ENCODE measurements around the gene SASH1. TPM values are rescaled to one million over a fixed set of nuclear protein-coding genes. Genes with fewer than 3 reads are reported as not detected.

Gene SASH1
- total RNA-seq, 1 donor from 2014 or later = 106 TPM

DNA sequence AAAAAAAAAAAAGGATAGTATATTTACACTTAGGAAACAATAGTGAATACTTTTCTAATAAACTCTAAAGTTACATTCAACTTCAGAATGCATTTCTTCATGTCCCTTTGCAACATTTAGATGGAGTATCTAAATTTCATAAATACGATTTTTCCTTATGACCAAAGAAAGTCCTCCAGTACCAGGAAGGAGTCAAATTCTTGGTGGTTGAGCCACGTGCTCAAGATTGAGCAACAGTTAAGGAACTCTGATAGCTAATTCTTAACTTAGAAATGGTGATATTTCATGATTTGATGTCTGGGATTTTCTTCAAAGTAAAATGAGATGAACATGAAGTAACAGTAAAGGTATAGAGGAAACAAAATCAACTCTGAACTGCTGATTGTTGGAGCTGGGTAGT is 92.7 kb downstream of the SASH1 start:
- DNase-seq = no peak

GRCh38 chr6:148436466-148436865 is 93.8 kb downstream of the SASH1 start:
- peak; percentile 22 for DNase-seq

DNA sequence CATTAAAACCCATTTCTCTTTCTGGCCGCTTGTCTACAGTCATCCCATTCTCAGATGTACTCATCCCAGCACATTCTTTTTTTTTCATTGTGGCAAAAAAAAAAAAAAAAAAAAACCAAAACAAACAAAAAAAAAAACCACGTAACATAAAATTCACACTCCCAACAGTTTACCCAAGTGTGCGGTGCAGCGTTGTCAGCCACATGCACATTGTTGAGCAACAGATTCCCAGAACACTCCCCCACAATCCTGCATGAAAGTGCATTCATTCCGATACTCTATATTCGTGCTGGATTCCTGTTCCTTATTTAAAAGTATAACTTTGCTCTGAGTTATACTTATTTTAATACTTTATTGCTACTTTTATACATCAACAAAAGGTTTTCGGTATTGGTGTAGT is 96.0 kb downstream of the SASH1 start:
- DNase-seq = no peak

GRCh38 chr6:148440016-148440415 is 97.4 kb downstream of the SASH1 start:
- DNase-seq = peak; percentile 49

DNA sequence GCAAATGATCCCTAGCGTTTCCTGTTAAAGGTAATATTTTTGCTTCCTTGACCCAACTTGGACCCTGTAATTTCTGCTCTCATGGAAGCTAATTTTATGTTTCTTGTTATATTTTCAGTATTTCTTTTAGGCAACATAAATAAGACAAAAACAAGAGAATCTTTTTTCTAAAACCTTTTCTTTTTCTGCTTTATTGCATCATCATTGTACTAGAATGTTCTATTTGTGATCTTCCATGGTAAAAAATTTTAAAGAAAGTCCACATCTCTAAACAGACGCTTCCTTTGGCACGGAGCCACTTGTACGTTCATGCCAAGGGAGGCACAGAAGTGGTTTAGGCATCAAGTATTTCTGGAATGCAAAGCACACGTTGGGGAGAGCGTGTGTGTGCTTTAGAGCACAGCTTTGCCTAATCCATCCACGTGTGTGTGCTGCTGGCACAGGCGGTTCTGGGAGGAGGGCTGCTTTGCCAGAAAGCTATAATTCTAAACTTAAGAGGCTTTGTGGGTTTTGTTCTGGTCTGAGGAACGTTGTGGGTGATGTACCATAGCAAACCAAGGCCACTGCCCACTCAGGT is 98.3 kb downstream of the SASH1 start:
- peak; percentile 35 for DNase-seq

DNA sequence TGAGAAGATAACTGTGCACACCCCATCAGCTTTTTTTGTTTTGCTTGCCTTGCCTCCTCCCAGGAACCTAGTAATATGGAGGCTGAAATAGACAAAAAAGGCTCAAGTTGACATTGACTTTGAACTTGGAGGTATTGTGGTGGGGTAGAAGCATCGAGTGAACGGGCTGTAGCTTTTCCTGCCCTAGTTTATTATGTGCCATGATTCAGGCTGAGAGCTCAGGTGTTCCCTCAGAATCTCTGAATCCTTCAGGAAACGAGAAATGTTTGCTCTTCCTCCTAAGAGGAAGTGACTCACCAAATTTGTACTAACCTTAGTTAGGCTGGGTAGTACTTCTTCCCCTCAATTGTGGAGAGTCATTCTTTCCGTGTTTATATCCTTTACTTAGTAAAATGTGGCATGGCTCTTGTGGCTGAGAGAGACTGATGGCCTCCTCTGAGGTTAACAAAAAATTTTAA is 98.8 kb downstream of the SASH1 start:
- no peak for DNase-seq

- no peak for DNase-seq
Measured at GRCh38 chr6:148443798-148444560, 101.3 kb downstream of the SASH1 start.

DNA sequence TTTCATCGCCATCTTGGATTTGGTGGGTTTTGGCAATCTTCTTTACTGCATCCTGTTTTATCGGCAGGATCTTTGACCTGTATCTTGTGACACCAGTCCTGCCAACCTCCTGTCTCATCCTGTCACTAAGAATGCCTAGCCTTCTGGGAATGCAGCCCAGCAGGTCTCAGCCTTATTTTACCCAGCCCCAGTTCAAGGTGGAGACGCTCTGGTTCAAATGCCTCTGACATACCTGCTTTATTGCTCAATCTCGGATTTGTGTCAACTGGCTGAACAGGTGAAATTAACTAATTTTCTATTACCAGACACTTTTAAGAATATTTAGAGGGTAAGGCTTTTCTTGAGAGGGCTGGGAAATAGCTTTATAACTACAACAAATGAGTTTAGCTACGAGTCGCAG is 102.5 kb downstream of the SASH1 start:
- DNase-seq = no peak

DNA sequence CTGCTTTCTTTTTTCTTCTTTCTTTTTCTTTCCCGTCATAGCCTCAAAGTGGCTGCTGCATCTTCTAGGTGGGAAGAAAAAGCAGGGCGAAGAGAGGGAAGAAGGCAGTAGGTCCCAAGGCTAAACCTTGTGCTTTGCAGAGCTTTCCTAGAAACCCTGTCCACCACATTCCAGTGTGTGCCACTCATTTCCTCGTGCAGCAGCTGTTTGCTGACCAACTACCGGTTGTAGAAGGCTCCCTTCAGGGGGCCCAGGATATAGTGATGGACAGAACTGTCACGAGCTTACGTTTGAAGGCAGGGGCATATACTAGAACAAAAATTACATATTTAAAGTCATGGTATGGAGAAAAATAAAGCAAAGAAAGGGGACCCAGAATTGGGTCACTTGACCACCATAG is 103.0 kb downstream of the SASH1 start:
- no peak for DNase-seq

GRCh38 chr6:148446681-148447080 is 104.0 kb downstream of the SASH1 start:
- no peak for DNase-seq

DNA sequence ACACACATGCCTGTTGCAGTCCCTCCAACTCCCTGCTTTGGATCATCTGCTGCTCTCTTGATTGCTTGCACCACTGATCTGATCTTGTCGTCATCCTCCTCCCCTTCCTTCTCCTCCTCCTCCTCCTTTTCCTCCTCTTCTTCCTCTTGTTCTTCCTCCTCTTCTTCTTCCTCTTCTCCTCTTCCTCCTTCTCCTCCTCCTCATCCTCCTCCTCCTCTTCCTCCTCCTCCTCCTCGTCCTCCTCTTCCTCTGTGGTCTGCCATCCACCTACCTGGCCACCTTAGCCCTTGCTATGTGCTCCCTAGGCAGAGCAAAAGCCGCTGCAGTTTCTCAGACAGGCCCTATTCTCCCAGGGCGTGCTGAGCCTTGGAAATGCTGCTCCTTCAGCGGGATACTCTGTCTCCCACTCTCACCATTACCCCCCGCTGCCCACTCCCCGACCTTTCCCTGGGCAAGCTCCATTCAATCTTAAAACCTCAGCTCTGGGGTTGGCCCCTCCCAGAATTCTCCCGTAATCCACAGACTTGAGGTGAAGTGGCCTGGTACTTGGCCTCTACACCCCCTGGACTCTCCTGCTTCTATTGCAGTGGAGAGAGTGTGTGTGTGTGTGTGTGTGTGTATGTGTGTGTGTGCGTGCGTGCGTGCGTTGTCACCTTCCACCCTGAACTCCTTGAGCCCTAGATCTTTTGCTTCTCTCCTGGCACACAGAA is 105.0 kb downstream of the SASH1 start:
- no peak for DNase-seq

DNA sequence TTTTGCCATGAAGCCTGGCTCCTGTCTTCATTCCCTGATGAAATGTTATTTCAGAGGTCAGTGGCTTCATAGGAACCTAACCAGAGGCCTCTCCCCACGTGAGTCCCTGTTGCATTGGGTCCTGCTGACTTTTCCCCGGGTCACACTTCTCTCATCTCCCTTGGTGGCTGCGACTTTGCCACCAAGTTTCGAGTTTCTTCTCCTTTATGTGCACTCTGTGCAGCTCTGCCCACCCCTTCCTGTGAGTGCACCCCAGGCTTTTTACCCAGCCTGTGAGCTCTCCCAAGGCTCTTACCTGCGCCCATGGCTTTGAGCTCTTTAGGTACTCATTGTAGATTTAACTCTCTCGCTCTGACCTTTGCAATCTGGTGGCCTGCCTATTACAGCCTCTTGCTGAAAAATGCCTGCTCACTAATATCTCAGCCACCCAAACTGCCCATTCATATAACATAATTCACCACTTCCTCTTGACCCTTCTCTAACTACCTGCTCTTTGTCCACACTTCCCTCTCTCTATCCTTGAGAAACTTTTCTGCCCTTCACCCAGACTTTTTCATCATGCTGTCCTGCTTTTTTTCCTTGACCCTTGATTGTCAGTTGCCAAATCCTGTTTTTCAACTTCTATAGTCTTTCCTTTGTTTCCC is 105.9 kb downstream of the SASH1 start:
- no peak for DNase-seq

GRCh38 chr6:148450866-148451265 is 108.2 kb downstream of the SASH1 start:
- no peak for DNase-seq

DNA sequence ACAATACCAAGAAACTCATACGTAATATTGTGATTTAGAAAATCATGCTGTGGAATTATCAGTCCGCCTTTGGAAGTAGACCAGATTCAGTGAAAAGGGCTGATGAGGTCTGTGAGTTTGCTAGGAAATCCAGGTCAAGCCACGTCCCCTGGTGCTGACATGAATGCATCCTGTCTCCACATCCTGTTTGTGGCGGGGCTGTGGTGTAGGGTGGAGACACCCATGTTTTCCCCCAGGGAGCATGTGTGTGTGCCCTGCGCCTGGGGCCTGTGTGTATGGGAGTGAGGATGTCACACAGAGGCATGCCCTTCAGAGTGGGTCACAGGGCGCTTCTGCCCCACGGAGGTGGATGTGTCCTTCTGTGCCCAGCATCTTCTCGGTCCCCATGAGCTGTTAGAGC is 109.1 kb downstream of the SASH1 start:
- no peak for DNase-seq

DNA sequence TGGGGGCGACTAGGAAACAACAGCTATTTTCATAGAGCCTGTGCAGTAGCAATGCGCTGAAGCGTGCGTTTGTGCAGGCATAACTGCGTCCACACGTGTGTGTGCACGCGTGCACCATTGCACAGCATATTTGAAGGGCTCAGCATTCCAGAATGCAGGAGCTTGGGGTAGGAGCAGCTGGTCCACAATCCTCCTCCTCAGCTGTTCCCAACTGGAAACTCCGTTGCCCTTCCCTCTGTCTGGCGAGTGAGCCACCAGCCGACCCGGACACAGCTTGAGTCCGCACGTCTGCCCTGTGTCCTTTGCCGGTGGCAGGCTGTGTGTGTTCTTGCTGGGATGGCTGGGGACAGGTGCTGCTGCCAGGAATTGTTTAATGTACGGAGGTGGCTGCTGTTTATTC is 110.2 kb downstream of the SASH1 start:
- DNase-seq = no peak

GRCh38 chr6:148453906-148454305 is 111.3 kb downstream of the SASH1 start:
- no peak for DNase-seq

- peak; percentile 23 for DNase-seq
Measured at GRCh38 chr6:148455225-148455624, 112.6 kb downstream of the SASH1 start.

DNA sequence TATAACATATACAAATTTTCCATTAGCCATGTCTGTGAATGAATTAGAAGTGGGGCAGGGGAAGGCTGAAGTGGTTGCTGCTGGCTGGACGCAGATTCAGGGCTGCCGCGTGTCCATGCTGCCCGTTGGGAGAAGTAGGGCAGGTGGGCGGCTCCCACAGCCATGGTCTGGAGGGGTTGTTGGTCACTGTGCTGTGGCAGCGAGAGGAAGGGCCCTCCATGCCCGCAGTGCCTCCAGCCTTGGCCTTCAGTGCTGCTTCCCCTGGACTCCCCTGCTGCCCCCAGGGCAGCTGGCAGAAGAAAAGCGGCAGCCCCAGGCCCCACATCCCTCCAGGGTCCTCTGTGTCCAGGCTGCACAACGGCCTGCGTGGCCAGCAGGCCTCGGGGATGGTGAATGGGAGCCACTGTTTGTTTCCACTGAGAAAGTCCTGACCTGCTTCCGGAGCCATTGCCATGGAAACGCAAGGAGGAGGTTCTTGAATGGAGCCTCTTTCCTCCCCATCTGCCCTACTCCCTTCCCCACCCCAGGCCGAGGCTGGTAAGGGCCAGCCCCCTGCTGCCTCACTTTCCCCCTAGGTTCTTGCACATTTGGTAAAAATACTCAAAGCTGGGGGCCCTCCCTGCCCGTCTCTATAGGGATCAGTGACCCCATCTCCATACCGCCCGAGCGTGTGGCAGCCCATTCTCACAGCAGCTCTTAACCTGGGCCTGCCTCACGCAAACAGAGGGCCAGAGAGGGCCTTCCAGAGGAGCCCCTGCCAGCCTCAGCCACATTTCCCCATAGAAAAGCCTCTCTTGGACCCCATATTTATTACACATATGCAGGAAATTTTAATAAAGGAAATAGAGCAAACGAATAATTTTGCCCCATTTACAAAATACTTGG is 113.3 kb downstream of the SASH1 start:
- no peak for DNase-seq

- DNase-seq = no peak
Measured at GRCh38 chr6:148457137-148457842, 114.7 kb downstream of the SASH1 start.

DNA sequence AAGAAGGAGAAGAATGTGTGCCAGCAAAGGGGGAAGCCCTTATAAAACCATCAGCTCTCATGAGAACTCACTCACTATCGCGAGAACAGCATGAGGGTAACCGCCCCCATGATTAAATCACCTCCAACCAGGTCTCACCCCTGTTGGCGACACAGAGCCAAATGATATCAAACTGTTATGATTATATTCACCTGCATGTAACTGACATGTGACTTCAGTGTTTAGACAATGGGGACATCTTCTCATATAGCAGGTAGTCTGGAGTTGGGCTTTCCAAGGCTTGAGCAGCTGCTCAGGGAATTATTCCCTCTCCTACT is 115.2 kb downstream of the SASH1 start:
- DNase-seq = no peak

DNA sequence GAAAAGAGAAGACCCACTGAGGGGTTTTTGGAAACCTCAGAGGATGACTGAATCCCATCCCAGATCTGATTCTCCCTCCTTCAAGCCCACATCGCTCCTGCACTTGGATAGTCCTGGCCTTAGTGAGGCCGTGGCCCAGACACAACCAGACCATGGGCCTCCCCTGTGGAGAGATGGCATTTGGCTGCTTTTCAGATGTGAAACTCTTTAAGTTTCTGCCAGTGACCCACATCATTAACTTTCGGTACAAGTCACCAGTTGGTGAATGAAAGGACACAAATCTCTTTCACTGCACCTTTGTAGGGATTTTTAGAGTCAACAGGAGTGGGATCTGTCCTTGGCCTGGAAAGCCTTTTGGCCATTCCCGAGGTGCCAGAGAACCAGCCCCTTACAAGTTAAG is 116.6 kb downstream of the SASH1 start:
- DNase-seq = no peak
